ENCODE measurements around the gene ATF7.

GRCh38 chr12:53505086-53505485, 121.1 kb downstream of the ATF7 start:
- TF ChIP-seq CTCF (IDR thresholded peaks at IDR 0.05; ENCODE audit: low read length) (no peak), EZH2 (IDR thresholded peaks at IDR 0.05; ENCODE audit: borderline replicate concordance, low read length) (no peak)
